Right lobe of liver (tissue), 6 donors: ENCODE results near the gene DOK6. TPM values are rescaled to one million over a fixed set of nuclear protein-coding genes. Genes with fewer than 3 reads are reported as not detected.
"Not testable (repeated sequence)": the region's sequence is repeated elsewhere in the genome, so short reads cannot be mapped to it uniquely, and the experiment has no call there.

Source experiments
- ATAC-seq, 4 donors: fragments of 200-7000 bp; cut with Tn5 transposase; one replicate each; pipeline ENCODE4 v1.9.1; 2020; ENCODE audit warnings: mild to moderate bottlenecking in 4 of 4, moderate library complexity in 4 of 4
- DNase-seq, 3 donors: peaks; one replicate each; pipeline ENCODE4 v3.0.0-alpha.2; 2020
- H3K27ac ChIP-seq, 3 donors: fragments of 200-600 bp; one replicate each; pipeline ENCODE4 v1.8.0; 2022
- H3K27me3 ChIP-seq, 2 donors: fragments of 200-600 bp; one replicate each; pipeline ENCODE4 v1.8.0; 2022
- H3K36me3 ChIP-seq, 4 donors: fragments of 200-600 bp; sonication (generic) in 1 of 4; one replicate each; pipeline versions ENCODE4 v1.5.1 to v1.8.0; 2017 to 2022; ENCODE audit warnings: control low read depth in 1 of 4
- H3K4me1 ChIP-seq, 4 donors: fragments of 200-600 bp; sonication (generic) in 1 of 4; one replicate each; pipeline versions ENCODE4 v1.5.1 to v1.8.0; 2017 to 2022; ENCODE audit warnings: control low read depth in 1 of 4
- H3K4me3 ChIP-seq, 3 donors: fragments of 200-600 bp; one replicate each; pipeline ENCODE4 v1.8.0; 2022
- H3K9me3 ChIP-seq, 4 donors: fragments of 200-600 bp; sonication (generic) in 1 of 4; one replicate each; pipeline versions ENCODE4 v1.5.1 to v1.8.0; 2017 to 2022; ENCODE audit warnings: control low read depth in 1 of 4
- CTCF ChIP-seq, 4 donors: fragments of 200-600 bp in 3 of 4; fragments of 450-650 bp in 1 of 4; IDR thresholded peaks; one replicate each; pipeline versions ENCODE4 v1.5.1 to v1.8.0; 2016 to 2022; ENCODE audit warnings: antibody characterized with exemption in 4 of 4, mild to moderate bottlenecking in 2 of 4
- POLR2A ChIP-seq: fragments of 450-650 bp; IDR thresholded peaks from one replicate; pipeline ENCODE4 v1.6.1; 2017; ENCODE audit warnings: antibody characterized with exemption, mild to moderate bottlenecking
- WGBS: methylation state at CpG from one replicate; pipeline ENCODE4 v1.1.6; 2018; ENCODE audit warnings: low coverage, low lambda C conversion rate; ENCODE audit not compliant: insufficient coverage; ENCODE audit errors: missing lambda C conversion rate; 5-methylcytosine and 5-hydroxymethylcytosine counted together
- intact Hi-C, 2 donors: fragments of 100-400 bp; cut with DNase I; formaldehyde crosslinking; loops; one replicate each; pipeline versions ENCODE4 v1.11.2 to v1.14.1; 2022
- total RNA-seq, 6 experiments: library from RNA; depleted of rRNA in 2 of 6; stranded (reverse); fragments of >200 nt in 2 of 6; fragmentation: NEBNext Ultra II Directional in 3 of 6; extraction: Animal tissue kit (Norgen Biotek cat#: 25700) in 3 of 6; gene quantifications; one replicate each; pipeline versions ENCODE4 v1.1.0 to v1.2.4, GENCODE V29; 2016 to 2023
- donor health status: DM: no; HTN: yes; CAD: no.
- donor health status: DM: no; HTN: no; CAD: no.
- donor health status: DM: no; HTN: no; CAD: no.
- donor health status: DM: no; HTN: yes; CAD: no.
- donor health status: DM: no; HTN: yes; CAD: no.

The DOK6 gene
- total RNA-seq, 6 experiments from 2014 or later = 0.37 to 2.9 (median 2.1) TPM; not detected in 1

- no peak for DNase-seq
- no peak overlapping the region for H3K4me3 ChIP-seq
- intact Hi-C loops = no loop called here
- WGBS = 30% methylated on average over 6 of the region's 6 CpGs
- H3K27ac ChIP-seq = no peak overlapping the region
- no peaks in the 10 kb centered on the region for H3K4me1 ChIP-seq
- ATAC-seq = peak in 3 of 4 donors; percentile 54 to 79 (median 66)
- H3K27me3 ChIP-seq = no peaks in the 10 kb centered on the region
- no peaks in the 10 kb centered on the region for H3K36me3 ChIP-seq
- no peaks in the 10 kb centered on the region for H3K9me3 ChIP-seq
- no peak for TF ChIP-seq POLR2A
- no peak for TF ChIP-seq CTCF (IDR thresholded peaks at IDR 0.05)
These were observed 258.5 kb downstream of the DOK6 start for GRCh38 chr18:69659142-69659651.

- H3K4me3 ChIP-seq, H3K9me3 ChIP-seq, H3K27me3 ChIP-seq, H3K27ac ChIP-seq, H3K36me3 ChIP-seq, intact Hi-C loops, DNase-seq, H3K4me1 ChIP-seq, ATAC-seq: not testable (repeated sequence)
- WGBS = 73% methylated on average over 5 of the region's 5 CpGs
These were observed 261.4 kb downstream of the DOK6 start for GRCh38 chr18:69662090-69662489.

GRCh38 chr18:69664399-69664798, 263.7 kb downstream of the DOK6 start:
- TF ChIP-seq CTCF (IDR thresholded peaks at IDR 0.05) (no peak), POLR2A (no peak)
- Histone ChIP-seq H3K27ac (no peak overlapping the region), H3K4me1 (no peaks in the 10 kb centered on the region), H3K27me3 (no peaks in the 10 kb centered on the region), H3K9me3 (no peaks in the 10 kb centered on the region), H3K4me3 (no peak overlapping the region), H3K36me3 (no peaks in the 10 kb centered on the region)
- intact Hi-C loops = no loop called here
- ATAC-seq (no peak), DNase-seq (no peak)
- 35% methylated on average over 3 of the region's 3 CpGs for WGBS

GRCh38 chr18:69674292-69674877, 273.7 kb downstream of the DOK6 start:
- H3K4me3 ChIP-seq = no peak overlapping the region
- intact Hi-C loops = no loop called here
- 80% methylated on average over 1 of the region's 2 CpGs for WGBS
- no peak for TF ChIP-seq CTCF (IDR thresholded peaks at IDR 0.05)
- TF ChIP-seq POLR2A = no peak
- H3K4me1 ChIP-seq = no peaks in the 10 kb centered on the region
- DNase-seq (no peak), ATAC-seq (no peak)
- H3K9me3 ChIP-seq = no peaks in the 10 kb centered on the region
- no peaks in the 10 kb centered on the region for H3K27me3 ChIP-seq
- no peaks in the 10 kb centered on the region for H3K36me3 ChIP-seq
- H3K27ac ChIP-seq = no peak overlapping the region

GRCh38 chr18:69674966-69675365, 274.3 kb downstream of the DOK6 start:
- Histone ChIP-seq H3K9me3 (no peaks in the 10 kb centered on the region), H3K4me3 (no peak overlapping the region), H3K27me3 (no peaks in the 10 kb centered on the region), H3K36me3 (no peaks in the 10 kb centered on the region), H3K4me1 (no peaks in the 10 kb centered on the region), H3K27ac (no peak overlapping the region)
- no peak for TF ChIP-seq POLR2A
- TF ChIP-seq CTCF (IDR thresholded peaks at IDR 0.05) = no peak
- ATAC-seq = no peak
- DNase-seq = no peak
- 80% methylated on average over 1 of the region's 2 CpGs for WGBS
- intact Hi-C loops = no loop called here
